HCT116 (cell line): Measurements from ENCODE around the gene WNK2.

Source experiments
- ATF3 ChIP-seq: IDR thresholded peaks from 2 replicates; pipeline ENCODE4 v1.6.1; 2012
- CTCF ChIP-seq, 3 experiments: fragments of 200-600 bp in 1 of 3; sonication (generic) in 1 of 3; IDR thresholded peaks in 2 of 3; conservative IDR thresholded peaks in 1 of 3; 2 replicates each; pipeline ENCODE4 v1.5.1; 2012 to 2017; ENCODE audit warnings: low read depth in 2 of 3, low read length in 2 of 3, antibody characterized with exemption in 1 of 3, borderline replicate concordance in 1 of 3, control low read depth in 1 of 3, mild to moderate bottlenecking in 1 of 3, mixed read lengths in 1 of 3, mixed run types in 1 of 3, moderate library complexity in 1 of 3; ENCODE audit not compliant: insufficient read depth in 1 of 3
- JUND ChIP-seq: IDR thresholded peaks from 2 replicates; pipeline ENCODE4 v1.6.1; 2012
- MAX ChIP-seq: IDR thresholded peaks from 2 replicates; pipeline ENCODE4 v1.6.1; 2012
- POLR2A ChIP-seq: IDR thresholded peaks from 2 replicates; pipeline ENCODE4 v1.7.0; 2011; ENCODE audit warnings: borderline replicate concordance; ENCODE audit not compliant: insufficient read depth, insufficient read length; ENCODE audit errors: extremely low read depth
- POLR2AphosphoS5 ChIP-seq: IDR thresholded peaks from 2 replicates; pipeline ENCODE4 v1.6.1; 2011; ENCODE audit warnings: mild to moderate bottlenecking, low read depth, low read length, moderate library complexity
- REST ChIP-seq: IDR thresholded peaks from 2 replicates; pipeline ENCODE4 v1.6.1; 2012; ENCODE audit warnings: low read depth
- SIN3A ChIP-seq: IDR thresholded peaks from 2 replicates; pipeline ENCODE4 v1.6.1; 2012; ENCODE audit warnings: low read depth
- YY1 ChIP-seq: IDR thresholded peaks from 2 replicates; pipeline ENCODE4 v1.6.1; 2011; ENCODE audit warnings: low read length, low read depth, moderate library complexity, mild to moderate bottlenecking; ENCODE audit not compliant: insufficient replicate concordance; ENCODE audit errors: extremely low read depth
- ZNF274 ChIP-seq: fragments of 200-500 bp; sonication (Bioruptor generic); IDR thresholded peaks from 2 replicates; pipeline ENCODE4 v1.6.1; 2014; ENCODE audit warnings: mild to moderate bottlenecking, low read depth, low read length, inconsistent platforms

DNA sequence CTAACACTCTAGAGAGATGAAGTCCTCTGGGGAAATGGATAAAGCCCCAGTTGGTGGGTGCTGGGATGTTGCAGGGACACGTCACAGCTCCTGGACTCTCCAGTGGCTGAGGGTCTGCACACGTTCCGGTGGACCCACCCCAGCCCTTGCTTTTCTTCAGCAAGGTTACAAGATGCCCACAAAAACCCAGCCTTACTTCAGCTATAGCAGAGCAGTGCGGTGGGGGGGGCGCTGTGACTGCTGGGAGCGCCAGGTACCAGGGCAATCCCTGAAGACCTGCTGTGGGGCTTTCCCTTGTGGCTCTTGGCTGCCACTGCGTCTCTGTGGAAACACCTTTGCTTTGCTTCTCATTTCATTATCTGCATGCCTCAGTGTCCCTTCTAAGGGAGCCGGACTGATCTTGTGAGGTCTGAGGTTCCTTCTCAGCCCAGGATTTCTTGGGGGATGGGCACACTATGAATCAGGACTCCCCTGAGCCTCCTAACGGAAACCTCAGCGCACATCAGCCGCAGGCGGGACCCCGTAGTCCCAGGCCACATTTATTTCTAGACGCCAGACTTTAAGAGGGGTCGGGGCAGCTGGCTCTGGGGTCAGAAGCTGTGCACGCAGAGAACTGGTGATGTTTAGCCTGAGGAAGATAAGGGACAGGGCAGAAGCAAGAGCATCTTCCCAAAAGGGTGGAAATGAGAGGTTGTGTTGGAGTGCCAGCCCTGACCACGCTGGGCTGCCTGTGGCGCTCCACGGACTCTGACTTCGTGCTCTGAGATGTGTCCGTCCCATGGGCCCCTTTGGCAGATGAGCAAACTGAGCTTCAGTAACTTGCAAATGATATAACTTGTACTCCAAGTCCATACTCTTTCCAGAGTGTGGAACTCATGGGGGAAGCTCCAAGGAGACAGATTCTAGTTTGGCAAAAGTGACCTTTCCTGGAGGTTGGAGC is 106.8 kb downstream of the WNK2 start:
- TF ChIP-seq MAX = no peak
- no peak for TF ChIP-seq YY1
- no peak for TF ChIP-seq SIN3A
- TF ChIP-seq CTCF (IDR thresholded peaks at IDR 0.05 in 2 of 3, conservative IDR thresholded peaks at IDR 0.05 in 1 of 3; ENCODE audit: borderline replicate concordance in 1 of 3, insufficient read depth in 1 of 3, low read depth in 2 of 3, low read length in 2 of 3) = no peak
- no peak for TF ChIP-seq POLR2A
- TF ChIP-seq ATF3 = no peak
- no peak for TF ChIP-seq REST
- TF ChIP-seq POLR2AphosphoS5 = no peak
- no peak for TF ChIP-seq JUND
- no peak for TF ChIP-seq ZNF274
